Measurements from ENCODE around the gene TMEM140.

The TMEM140 gene

GRCh38 chr7:135174941-135175340, 27.1 kb downstream of the TMEM140 start:
- no peak for DNase-seq (ENCODE audit: low read depth)

- no peak for DNase-seq (ENCODE audit: low read depth)
These were observed 28.1 kb downstream of the TMEM140 start for GRCh38 chr7:135175931-135176330.

GRCh38 chr7:135177028-135177696, 29.3 kb downstream of the TMEM140 start:
- no peak for DNase-seq (ENCODE audit: low read depth)

GRCh38 chr7:135178364-135178763, 30.5 kb downstream of the TMEM140 start:
- DNase-seq (ENCODE audit: low read depth): no peak

- no peak for DNase-seq (ENCODE audit: low read depth)
These were observed 31.6 kb downstream of the TMEM140 start for GRCh38 chr7:135179321-135179925.

GRCh38 chr7:135180122-135180521, 32.2 kb downstream of the TMEM140 start:
- no peak for DNase-seq (ENCODE audit: low read depth)

GRCh38 chr7:135181261-135181928, 33.5 kb downstream of the TMEM140 start:
- no peak for DNase-seq (ENCODE audit: low read depth)

- DNase-seq (ENCODE audit: low read depth): no peak
These were observed 34.2 kb downstream of the TMEM140 start for GRCh38 chr7:135181929-135182678.

GRCh38 chr7:135183478-135183877, 35.6 kb downstream of the TMEM140 start:
- DNase-seq (ENCODE audit: low read depth): no peak

GRCh38 chr7:135184254-135184841, 36.5 kb downstream of the TMEM140 start:
- no peak for DNase-seq (ENCODE audit: low read depth)

- DNase-seq (ENCODE audit: low read depth): no peak
These were observed 37.8 kb downstream of the TMEM140 start for GRCh38 chr7:135185471-135186260.

- no peak for DNase-seq (ENCODE audit: low read depth)
These were observed 38.3 kb downstream of the TMEM140 start for GRCh38 chr7:135186261-135186540.

- no peak for DNase-seq (ENCODE audit: low read depth)
These were observed 39.0 kb downstream of the TMEM140 start for GRCh38 chr7:135186841-135187253.

GRCh38 chr7:135188298-135188984, 40.6 kb downstream of the TMEM140 start:
- DNase-seq (ENCODE audit: low read depth): no peak

- DNase-seq (ENCODE audit: low read depth): no peak
These were observed 41.4 kb downstream of the TMEM140 start for GRCh38 chr7:135189221-135189662.

GRCh38 chr7:135189961-135190360, 42.1 kb downstream of the TMEM140 start:
- DNase-seq (ENCODE audit: low read depth): no peak

- no peak for DNase-seq (ENCODE audit: low read depth)
These were observed 42.8 kb downstream of the TMEM140 start for GRCh38 chr7:135190703-135191102.

- DNase-seq (ENCODE audit: low read depth): no peak
These were observed 45.2 kb downstream of the TMEM140 start for GRCh38 chr7:135192914-135193536.

- no peak for DNase-seq (ENCODE audit: low read depth)
These were observed 45.8 kb downstream of the TMEM140 start for GRCh38 chr7:135193615-135194081.

- DNase-seq (ENCODE audit: low read depth): no peak
These were observed 46.7 kb downstream of the TMEM140 start for GRCh38 chr7:135194494-135195095.

Data from stimulated activated CD8-positive, alpha-beta memory T cell treated with anti-CD3 and anti-CD28 coated beads, Interleukin-15, amount 100 ng/mL, for 24 hours (primary cell).